Measurements from ENCODE around the gene LMAN2L. TPM values are rescaled to one million over a fixed set of nuclear protein-coding genes. Genes with fewer than 3 reads are reported as not detected.

LMAN2L gene
- total RNA-seq, 1 experiment from 2014 or later = 24.0 TPM

DNA sequence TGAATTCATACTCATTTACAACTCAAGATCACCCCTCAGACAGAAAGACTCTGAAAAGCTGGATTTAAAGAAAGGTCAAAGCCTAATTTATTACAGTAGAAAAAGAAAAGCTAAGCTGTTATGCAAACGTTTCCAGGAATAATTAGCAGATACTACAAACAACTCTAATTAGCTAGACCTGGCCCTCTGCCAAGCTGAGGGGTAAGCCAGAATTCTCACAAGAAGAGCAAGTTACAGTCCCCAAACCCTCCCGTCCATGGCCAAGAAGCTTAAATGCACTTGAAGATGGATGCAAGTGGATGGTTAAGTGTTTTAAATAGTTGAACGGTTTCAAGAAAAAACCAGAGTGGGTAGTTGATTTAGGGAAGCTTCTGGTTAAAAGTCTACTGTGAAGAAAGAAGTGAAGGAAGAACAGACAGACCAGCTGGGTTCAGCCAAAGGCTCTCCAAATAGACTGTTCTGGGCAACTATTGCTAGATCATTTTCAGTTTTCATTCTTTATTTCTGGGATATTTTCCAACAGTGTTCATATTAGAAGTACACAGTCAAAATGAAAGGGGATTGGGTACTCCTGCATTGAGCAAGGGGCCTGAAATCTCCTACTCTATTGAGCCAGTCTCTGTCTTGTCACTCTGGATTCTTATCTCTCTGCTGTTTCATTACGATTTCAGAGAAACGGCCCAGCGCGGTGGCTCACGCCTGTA, 4.8 kb downstream of the LMAN2L start:
- intact Hi-C loops (cut with micrococcal nuclease; ENCODE audit: unreplicated experiment) = no loop called here
- POLR2A ChIA-PET (ENCODE audit: low non-redundant PET) = no interaction called here
- BruUV-seq (replicated peaks) = no TSS peak
- CTCF ChIA-PET = interaction anchor here (0.7 kb wide), 1 partner anchor 106 kb away, joined by 3 read pairs; no protein-coding TSS in a partner anchor
- Histone ChIP-seq H3K27me3 (replicated peaks; ENCODE audit: insufficient read depth, low read depth, low read length, poor library complexity) (no peaks in the 10 kb centered on the region), H3K27ac (ENCODE audit: low read depth, low read length, poor library complexity, severe bottlenecking) (no peak overlapping the region), H3K4me1 (ENCODE audit: insufficient read depth, low read length, poor library complexity, severe bottlenecking) (peaks cover 4% of the 10 kb centered on the region), H3K9me3 (ENCODE audit: low read depth, low read length, poor library complexity, severe bottlenecking) (no peaks in the 10 kb centered on the region), H3K4me3 (ENCODE audit: low read depth, low read length, poor library complexity, severe bottlenecking) (no peak overlapping the region), H3K36me3 (ENCODE audit: insufficient read depth, low read length, poor library complexity, severe bottlenecking) (peaks cover 45% of the 10 kb centered on the region)
- DNase-seq (ENCODE audit: low spot score) = no peak
- TF ChIP-seq EZH2 (IDR thresholded peaks at IDR 0.05; ENCODE audit: borderline replicate concordance, low read depth, low read length, poor library complexity, severe bottlenecking) (no peak), CTCF (conservative IDR thresholded peaks at IDR 0.05; ENCODE audit: low read depth, low read length) (no peak)

- H3K4me3 ChIP-seq (ENCODE audit: low read depth, low read length, poor library complexity, severe bottlenecking) = no peak overlapping the region
- no TSS peak for BruUV-seq (replicated peaks)
- POLR2A ChIA-PET (ENCODE audit: low non-redundant PET) = no interaction called here
- CTCF ChIA-PET = no interaction called here
- no peak overlapping the region for H3K27ac ChIP-seq (ENCODE audit: low read depth, low read length, poor library complexity, severe bottlenecking)
- H3K36me3 ChIP-seq (ENCODE audit: insufficient read depth, low read length, poor library complexity, severe bottlenecking) = peaks cover 52% of the 10 kb centered on the region
- intact Hi-C loops (cut with micrococcal nuclease; ENCODE audit: unreplicated experiment) = no loop called here
- peaks cover 4% of the 10 kb centered on the region for H3K4me1 ChIP-seq (ENCODE audit: insufficient read depth, low read length, poor library complexity, severe bottlenecking)
- no peak for TF ChIP-seq CTCF (conservative IDR thresholded peaks at IDR 0.05; ENCODE audit: low read depth, low read length)
- no peaks in the 10 kb centered on the region for H3K27me3 ChIP-seq (replicated peaks; ENCODE audit: insufficient read depth, low read depth, low read length, poor library complexity)
- DNase-seq (ENCODE audit: low spot score) = no peak
- no peaks in the 10 kb centered on the region for H3K9me3 ChIP-seq (ENCODE audit: low read depth, low read length, poor library complexity, severe bottlenecking)
Measured at GRCh38 chr2:96733931-96734330, 5.9 kb downstream of the LMAN2L start.

- Histone ChIP-seq H3K27ac (ENCODE audit: low read depth, low read length, poor library complexity, severe bottlenecking) (no peak overlapping the region), H3K27me3 (replicated peaks; ENCODE audit: insufficient read depth, low read depth, low read length, poor library complexity) (no peaks in the 10 kb centered on the region), H3K4me1 (ENCODE audit: insufficient read depth, low read length, poor library complexity, severe bottlenecking) (peaks cover 4% of the 10 kb centered on the region), H3K4me3 (ENCODE audit: low read depth, low read length, poor library complexity, severe bottlenecking) (no peak overlapping the region), H3K9me3 (ENCODE audit: low read depth, low read length, poor library complexity, severe bottlenecking) (no peaks in the 10 kb centered on the region), H3K36me3 (ENCODE audit: insufficient read depth, low read length, poor library complexity, severe bottlenecking) (peaks cover 52% of the 10 kb centered on the region)
- POLR2A ChIA-PET (ENCODE audit: low non-redundant PET) = no interaction called here
- no TSS peak for BruUV-seq (replicated peaks)
- TF ChIP-seq EZH2 (IDR thresholded peaks at IDR 0.05; ENCODE audit: borderline replicate concordance, low read depth, low read length, poor library complexity, severe bottlenecking) (no peak), CTCF (conservative IDR thresholded peaks at IDR 0.05; ENCODE audit: low read depth, low read length) (no peak)
- no peak for DNase-seq (ENCODE audit: low spot score)
- CTCF ChIA-PET = no interaction called here
- intact Hi-C loops (cut with micrococcal nuclease; ENCODE audit: unreplicated experiment) = no loop called here
Measured at GRCh38 chr2:96730212-96730611, 9.7 kb downstream of the LMAN2L start.

Data from A673 (cell line).